HG02870 (cell line): ENCODE data around the gene B9D1.
"Not testable (repeated sequence)": the region's sequence is repeated elsewhere in the genome, so short reads cannot be mapped to it uniquely, and the experiment has no call there.

Source experiments
- ATAC-seq: cut with Tn5 transposase; IDR thresholded peaks from one replicate; pipeline ENCODE4 v1.9.1; 2021; ENCODE audit warnings: mild to moderate bottlenecking, moderate library complexity; ENCODE audit not compliant: unreplicated experiment

B9D1 gene

DNA sequence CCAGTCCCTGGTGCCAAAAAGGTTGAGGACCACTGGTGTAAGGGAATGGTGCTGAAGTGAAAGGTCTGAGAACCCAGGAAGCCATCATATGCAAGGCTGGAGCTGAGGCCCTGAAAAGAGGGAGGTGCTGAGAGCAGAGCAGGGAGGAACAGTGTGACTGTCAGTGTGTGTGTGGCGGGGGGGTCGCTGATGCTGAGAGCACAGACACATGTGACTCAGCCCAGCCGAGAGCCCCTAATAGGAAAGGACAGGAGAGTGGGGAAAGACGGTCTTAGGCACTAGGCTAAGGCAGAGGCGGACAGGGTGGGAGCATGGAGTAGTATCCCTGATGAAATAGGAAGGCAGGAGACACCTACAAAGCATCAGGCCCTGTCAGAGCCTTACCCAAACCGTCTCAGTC is 1.2 kb downstream of the B9D1 start:
- ATAC-seq = no peak

DNA sequence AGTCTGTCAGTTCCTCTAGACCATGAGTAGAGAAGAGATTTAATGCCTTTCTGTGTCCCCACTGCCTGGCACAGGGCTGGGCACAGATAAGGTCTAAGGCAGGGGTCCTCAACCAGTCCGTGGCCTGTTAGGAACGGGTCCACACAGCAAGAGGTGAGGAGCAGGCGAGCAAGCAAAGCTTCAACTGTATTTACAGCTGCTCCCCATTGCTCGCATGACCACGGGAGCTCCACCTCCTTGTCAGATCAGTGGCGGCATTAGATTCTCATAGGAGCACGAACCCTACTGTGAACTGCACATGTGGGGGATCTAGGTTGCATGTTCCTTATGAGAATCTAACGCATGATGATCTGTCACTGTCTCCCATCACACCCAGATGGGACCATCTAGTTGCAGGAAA is 1.8 kb downstream of the B9D1 start:
- no peak for ATAC-seq

DNA sequence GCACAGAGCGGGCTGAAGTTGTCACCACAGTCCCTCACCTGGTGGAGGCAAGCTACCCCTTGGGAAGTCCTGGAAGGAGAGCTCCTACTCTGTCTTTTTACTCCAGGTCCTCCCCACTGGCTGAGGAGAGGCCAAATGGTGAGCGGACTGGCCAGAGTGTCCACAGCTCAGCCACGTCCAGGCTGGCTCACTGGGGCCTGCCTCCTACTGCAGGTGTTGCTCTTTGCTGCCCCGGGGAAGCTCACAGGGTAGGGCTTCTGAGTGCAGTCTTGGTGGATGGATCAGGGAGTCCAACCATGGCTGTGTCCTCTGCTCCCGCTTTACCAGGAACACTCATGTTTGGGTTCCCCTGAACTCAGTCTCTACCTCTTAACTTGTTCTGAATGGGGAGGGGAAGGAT is 2.7 kb downstream of the B9D1 start:
- ATAC-seq = no peak

DNA sequence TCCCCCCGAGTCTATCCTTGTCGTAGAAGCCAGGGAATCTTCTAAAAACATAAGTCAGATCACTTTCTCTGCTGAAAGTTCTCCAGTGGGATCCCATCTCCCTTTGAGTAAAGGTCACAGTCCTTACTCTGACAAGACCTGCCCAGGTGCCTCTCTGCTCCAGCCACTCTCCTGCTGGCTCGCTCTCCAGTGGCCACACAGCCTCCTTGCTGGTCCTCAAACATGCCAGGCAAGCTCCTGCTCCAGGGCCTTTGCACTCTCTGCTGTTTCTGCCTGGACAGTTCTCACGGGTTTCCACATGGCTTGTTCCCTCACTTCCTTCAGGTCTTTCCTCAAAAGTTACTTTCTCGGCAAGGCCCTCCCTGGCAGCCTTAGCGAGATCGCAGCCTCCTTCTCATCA is 3.4 kb downstream of the B9D1 start:
- no peak for ATAC-seq

DNA sequence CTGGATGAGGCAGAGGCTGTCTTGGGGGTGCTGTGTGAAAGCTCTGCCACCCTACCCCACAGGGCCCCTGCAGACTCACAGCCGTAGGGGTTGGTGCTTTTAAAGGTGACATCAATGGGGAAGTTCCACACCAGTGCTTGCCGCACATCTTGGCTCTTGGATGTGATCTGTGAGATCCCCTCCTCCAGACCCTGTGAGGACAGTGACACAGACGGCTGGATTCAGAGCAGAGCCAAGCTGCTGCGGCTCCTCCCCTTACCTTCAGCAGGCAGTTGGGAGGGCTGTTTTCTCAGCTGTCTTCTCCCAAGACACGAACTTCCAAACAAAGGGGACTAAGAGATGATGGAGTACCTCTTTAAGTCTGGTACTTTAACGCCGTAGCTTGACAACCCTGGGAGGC is 4.8 kb downstream of the B9D1 start:
- ATAC-seq = no peak

DNA sequence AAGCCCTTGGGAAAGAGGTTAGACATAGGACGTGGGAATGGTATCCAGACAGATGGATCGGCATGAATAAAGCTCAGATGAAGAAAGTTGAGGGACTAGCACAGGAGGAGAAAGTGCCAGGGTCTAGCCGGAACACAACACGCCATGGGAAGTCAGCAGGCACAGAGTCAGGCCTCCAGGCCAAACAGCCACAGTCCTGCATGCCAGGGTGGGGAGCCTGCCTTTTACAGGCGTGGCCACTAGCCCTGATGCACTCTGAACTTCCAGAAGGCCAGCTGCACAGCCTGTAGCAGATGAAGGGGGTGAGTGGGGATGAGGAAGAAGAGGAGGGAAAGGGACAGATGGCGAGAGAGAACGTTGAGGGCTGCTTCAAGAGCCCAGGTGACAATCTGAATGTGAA is 5.2 kb downstream of the B9D1 start:
- no peak for ATAC-seq

DNA sequence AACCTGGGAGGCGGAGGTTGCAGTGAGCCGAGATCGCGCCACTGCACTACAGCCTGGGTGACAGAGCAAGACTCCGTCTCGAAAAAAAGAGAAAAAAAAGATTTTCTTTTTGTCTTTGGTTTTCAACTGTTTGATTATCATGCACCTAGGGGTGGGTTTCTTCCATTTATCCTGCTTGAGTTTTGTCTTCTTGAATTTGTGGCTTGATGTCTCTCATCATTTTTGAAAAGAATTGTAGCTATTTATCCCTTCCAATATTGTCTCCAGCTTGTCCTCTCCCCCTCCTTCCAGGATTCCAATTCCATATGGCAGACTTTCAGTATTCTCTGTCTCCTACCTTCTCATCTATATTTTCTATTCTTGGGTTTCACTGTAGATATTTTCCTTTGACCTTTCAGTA is 7.8 kb downstream of the B9D1 start:
- no peak for ATAC-seq

GRCh38 chr17:19353401-19353800 is 9.1 kb downstream of the B9D1 start:
- not testable (repeated sequence) for ATAC-seq

GRCh38 chr17:19348806-19349205 is 13.7 kb downstream of the B9D1 start:
- ATAC-seq = no peak

DNA sequence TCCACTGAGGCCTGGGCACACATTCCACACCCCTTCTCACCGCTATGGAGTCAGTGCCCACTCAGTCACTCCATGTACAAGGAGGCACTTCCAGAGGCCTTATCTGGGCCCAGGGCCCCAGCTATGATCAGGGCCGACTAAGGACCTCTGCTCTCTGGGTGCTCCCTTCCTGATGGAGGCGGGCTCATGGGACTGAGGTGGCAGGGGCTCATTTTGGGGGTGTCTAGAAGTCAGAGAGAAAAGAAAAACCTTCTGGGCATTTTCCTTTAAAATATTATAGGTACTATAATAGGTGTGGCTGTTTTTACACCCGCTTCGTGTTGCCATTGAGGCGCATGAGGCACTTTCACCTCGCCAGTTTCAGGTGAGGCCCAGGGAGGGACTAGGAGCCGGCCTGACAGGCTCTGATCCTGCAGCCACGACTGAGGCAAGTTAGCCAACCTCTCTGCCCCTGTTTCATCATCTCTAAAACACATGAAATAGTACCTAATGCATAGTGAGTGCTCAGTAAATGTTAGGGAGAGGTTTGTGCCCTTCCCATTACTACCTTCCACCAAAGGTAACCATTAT is 14.4 kb downstream of the B9D1 start:
- ATAC-seq = no peak

- ATAC-seq = no peak
These were observed 15.0 kb downstream of the B9D1 start for GRCh38 chr17:19347323-19348080.

GRCh38 chr17:19346351-19347255 is 15.9 kb downstream of the B9D1 start:
- no peak for ATAC-seq

GRCh38 chr17:19345486-19346350 is 16.8 kb downstream of the B9D1 start:
- ATAC-seq = no peak

DNA sequence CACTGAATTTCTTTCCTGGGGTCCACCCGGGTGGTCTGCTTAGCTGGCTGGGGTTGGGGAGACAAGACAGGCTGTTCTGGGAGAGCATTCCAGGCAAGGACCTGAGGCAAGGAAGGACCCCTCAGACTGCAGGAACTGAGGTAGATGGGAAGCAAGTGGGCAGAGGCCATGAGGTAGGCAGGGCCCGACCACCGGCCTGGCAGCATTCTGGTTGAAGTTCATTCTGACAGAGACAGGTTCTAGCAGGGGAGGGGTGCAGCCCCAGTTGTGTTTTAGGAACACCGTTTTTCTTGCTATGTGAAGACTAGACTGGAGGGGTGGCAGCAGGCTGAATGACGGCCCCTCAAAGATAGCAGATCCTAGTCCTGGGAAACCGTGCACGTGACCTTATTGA is 17.5 kb downstream of the B9D1 start:
- ATAC-seq = no peak

GRCh38 chr17:19344311-19345066 is 18.0 kb downstream of the B9D1 start:
- ATAC-seq = no peak

GRCh38 chr17:19343671-19344151 is 18.8 kb downstream of the B9D1 start:
- no peak for ATAC-seq

DNA sequence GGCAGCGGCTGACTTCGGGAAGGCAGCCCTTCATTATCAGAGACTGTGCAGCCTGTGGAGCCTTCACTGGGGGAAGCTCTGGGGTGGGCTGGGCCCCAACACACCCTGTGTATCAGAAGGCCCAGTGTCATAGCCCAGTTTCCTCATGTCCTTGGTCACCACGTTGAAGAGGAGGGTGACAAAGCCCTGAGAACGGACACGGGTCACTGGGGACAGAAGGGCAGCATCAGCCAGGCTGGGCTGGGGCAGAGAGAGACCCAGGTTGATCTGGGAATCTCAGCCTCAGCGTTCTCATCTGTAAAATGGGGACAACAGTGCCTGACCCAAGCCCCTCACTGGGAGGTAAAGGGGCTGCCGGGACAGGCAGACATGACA is 19.3 kb downstream of the B9D1 start:
- no peak for ATAC-seq

- no peak for ATAC-seq
These were observed 19.8 kb downstream of the B9D1 start for GRCh38 chr17:19342611-19343255.
